GM18508 (cell line): ENCODE data around the gene GALNTL6.
"Not testable (repeated sequence)": the region's sequence is repeated elsewhere in the genome, so short reads cannot be mapped to it uniquely, and the experiment has no call there.

ENCODE experiments used
- ATAC-seq: cut with Tn5 transposase; IDR thresholded peaks from one replicate; pipeline ENCODE4 v1.9.1; 2021; ENCODE audit warnings: moderate number of reproducible peaks; ENCODE audit not compliant: insufficient read depth, unreplicated experiment

GALNTL6 gene

DNA sequence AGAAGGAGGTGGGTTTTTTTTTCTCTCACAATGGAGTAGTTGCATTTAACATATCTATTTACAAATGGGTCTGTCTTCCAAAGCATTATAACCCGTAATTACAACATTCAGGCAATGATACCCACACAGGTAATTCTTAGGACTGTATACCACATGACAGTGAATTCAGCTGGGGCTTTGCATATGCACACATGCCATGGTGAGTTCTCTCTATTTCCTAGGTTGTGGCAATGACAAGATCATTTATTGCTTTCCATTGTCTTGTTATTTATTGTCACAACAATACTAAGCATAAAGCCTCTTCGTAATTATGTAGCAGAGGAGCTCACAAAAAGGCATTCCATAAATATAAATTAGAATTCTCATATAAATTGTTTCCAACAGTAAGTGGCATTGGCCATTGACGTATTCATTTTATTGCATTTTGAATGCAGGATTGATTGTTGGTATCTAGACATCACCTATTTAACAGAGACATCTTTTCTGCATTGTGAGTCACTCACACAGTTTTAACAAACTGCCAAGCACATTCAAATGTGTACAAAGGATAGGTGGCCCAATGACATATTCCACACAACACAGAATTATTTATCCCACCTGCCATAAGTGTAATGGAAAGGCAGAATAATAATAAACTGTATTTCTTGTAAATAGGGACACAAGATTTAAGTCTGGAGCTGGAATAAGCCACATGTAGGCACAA, 964.7 kb downstream of the GALNTL6 start:
- no peak for ATAC-seq

DNA sequence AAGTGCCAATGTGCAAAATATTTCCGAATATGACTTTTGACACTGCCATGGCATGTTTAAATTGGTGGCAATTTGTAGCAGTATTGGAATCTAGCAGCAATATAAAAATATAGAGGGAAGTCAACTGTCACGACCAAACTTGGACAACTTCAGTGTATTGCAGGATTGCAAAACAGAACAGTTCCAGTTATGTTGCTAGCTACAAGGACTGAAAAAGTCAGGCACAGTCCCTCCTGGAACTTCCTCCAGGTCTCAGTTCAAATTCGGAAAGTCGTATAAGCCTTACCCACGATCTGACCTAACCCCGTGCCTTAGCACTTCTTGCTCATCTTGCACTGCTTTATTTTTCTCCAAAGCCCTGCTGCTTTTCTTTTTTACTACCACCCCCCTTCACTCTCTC, 965.4 kb downstream of the GALNTL6 start:
- ATAC-seq, result no peak

DNA sequence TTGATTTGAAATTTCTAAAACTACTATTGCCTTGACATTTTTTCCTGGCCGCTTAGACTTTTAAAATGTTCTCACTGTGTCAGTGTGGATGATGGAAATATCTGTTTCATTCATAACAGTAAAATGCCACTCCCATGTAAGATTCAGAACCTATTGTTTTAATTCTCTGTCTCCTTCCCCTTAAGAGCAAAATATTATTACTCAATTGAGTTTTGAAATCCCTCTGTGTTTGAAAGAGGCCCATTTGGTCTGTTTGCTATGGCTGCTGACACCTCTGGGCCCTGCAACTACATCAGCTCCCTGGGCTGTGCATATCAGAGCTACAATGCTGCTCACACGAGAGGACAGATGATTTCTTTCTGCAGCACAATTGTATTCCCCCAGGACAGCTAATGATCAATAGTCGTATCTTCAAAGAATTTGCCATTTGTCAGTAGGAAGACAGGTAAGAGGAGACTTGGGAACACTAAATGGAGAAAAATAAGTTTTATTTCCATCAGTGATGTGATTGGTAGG, 967.4 kb downstream of the GALNTL6 start:
- no peak for ATAC-seq

DNA sequence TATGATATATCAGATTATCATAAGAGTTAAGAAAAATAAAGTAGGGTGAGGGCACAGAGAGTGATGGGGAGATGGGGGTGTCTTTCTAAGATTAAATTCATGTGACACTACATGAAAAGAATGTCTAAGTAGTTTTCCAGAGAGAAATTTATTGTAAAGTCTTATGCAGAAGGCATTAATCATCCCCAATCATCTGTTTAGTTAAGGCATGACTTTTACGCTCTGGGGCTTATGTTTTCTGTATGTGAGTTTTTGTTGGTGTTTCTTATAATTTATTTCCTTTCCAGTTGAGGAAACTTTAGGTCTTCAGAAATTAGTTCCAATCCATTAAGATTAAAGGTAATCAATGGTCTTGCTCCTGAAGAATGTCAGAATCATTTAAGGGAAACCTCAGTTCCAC, 972.4 kb downstream of the GALNTL6 start:
- no peak for ATAC-seq

GRCh38 chr4:172786039-172786792, 973.0 kb downstream of the GALNTL6 start:
- ATAC-seq, result no peak

DNA sequence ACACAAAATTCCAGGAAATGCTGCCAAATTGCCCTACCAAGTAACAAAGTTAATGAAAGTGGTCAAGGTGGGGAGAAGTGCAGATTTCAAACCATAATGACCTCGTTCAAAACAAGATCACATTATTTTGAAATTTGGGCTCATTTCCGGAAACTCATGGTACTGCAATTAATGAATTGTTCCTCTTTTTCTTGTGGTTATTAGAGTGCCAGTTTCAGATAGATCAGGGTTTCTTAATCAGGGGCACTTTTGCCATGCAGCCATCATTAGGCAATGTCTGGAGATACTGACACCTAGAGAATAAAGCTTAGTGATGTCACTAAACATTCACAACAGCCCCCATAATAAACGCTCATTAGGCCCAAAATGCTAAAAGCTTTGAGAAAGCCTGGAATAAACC, 973.9 kb downstream of the GALNTL6 start:
- peak; percentile 66 for ATAC-seq

DNA sequence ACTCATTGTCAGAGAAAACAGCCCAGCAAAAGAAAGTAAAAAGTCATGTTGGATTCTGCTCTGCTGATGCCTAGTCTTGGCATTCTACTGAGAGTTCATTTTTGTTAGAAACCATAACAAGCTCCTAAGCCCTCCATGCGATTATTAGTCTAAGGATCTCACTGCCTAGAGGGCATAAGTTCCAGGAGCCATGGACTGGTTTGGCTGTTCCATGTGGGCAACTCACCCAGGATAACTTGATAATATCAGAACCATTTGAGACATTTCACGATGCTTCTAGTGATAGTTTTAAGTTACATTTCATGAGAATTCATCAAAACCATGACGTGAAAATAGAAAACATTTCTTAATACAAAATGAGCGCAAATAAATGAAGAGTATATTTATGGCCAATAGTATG, 978.6 kb downstream of the GALNTL6 start:
- ATAC-seq, result no peak

GRCh38 chr4:172793565-172794306, 980.5 kb downstream of the GALNTL6 start:
- ATAC-seq, result no peak

GRCh38 chr4:172794307-172794703, 981.1 kb downstream of the GALNTL6 start:
- ATAC-seq, result no peak

DNA sequence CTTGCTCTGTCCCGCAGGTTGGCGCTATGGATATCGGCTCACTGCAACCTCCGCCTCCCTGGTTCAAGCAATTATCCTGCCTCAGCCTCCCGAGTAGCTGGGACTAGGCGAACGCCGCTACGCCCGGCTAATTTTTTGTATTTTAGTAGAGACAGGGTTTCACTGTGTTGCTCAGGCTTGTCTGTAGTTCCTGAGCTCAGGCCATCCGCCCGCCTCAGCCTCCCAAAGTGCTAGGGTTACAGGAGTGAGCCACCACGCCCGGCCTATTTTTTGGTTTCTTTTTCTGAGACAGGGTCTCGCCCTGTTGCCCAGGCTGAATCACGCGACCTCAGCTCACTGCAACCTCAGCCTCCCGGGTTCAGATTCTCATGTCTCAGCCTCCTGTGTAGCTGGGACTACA, 984.1 kb downstream of the GALNTL6 start:
- not testable (repeated sequence) for ATAC-seq

- ATAC-seq, result no peak
These were observed 988.8 kb downstream of the GALNTL6 start for GRCh38 chr4:172802032-172802431.

GRCh38 chr4:172806841-172807240, 993.6 kb downstream of the GALNTL6 start:
- no peak for ATAC-seq

DNA sequence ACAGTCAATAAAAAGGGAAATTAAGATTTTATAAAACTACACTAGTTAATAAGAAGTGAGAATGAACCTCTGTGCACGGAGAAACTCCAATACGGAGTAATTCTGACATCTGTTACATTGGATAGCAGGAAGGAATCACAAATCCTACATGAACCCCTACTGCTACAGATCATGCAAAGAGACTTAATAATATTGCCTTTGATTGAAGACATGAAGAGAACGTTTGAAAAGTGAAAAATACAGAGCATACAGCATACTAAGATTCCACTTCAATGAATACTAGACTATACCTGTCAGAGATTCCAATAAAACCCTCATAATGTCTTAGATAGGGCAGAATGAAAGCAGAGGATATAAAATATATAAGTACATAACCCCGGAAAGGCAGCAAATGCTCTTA, 995.0 kb downstream of the GALNTL6 start:
- ATAC-seq, result no peak

- ATAC-seq, result no peak
These were observed 996.1 kb downstream of the GALNTL6 start for GRCh38 chr4:172809319-172809718.

GRCh38 chr4:172813359-172813923, 1000.2 kb downstream of the GALNTL6 start:
- ATAC-seq, result peak; percentile 90

- no peak for ATAC-seq
These were observed 1002.4 kb downstream of the GALNTL6 start for GRCh38 chr4:172815499-172816164.

DNA sequence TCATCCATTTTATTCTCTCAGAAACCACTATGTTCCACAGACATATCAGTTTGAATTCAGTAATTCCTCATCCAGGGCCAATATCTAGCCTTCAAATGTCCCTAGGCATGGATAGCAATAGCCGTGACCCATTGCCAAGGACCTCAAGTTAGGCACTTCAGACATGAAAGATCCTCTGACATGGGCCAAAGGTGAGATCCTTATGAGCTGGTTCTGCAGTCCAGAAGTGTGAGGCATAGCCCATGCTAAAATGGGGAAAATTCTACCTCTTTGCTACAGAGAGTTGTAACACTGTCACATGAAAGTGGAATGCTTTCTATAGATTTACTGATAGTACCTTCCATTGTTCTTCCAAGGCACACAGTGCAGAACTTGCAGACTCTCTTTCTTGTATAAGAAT, 1005.7 kb downstream of the GALNTL6 start:
- no peak for ATAC-seq

GRCh38 chr4:172819353-172819752, 1006.1 kb downstream of the GALNTL6 start:
- peak; percentile 55 for ATAC-seq

- no peak for ATAC-seq
These were observed 1009.1 kb downstream of the GALNTL6 start for GRCh38 chr4:172822331-172822730.

DNA sequence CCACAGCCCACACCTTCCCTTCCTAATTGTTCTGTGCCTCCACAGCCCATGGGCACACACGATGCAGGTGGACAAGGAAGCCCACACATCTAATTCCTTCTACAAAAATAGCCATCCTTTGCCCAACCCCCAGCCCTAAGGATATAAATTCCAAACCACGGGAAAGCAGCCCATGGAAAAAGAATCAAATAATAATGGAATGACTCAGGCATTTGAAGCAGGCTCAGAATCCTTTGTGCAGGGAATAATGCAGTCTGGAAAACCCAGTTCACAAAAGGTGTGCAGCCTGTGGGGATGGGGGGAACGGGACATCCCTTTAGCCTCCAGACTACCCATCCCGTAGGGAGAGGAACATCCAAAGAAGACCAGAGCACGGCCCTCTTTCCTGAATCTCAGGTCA, 1013.1 kb downstream of the GALNTL6 start:
- no peak for ATAC-seq
